T-helper 1 cell (primary cell): Measurements from ENCODE around the gene FN3KRP.
A peak's percentile ranks its signal among the peaks of the same experiment; 100 is the strongest.

Experiments used
- DNase-seq, 5 donors: peaks; one replicate each; pipeline ENCODE4 v3.0.0-alpha.2; 2012 to 2020

Gene FN3KRP

GRCh38 chr17:82709676-82710498 lies 6.6 kb upstream of the FN3KRP start:
- DNase-seq: no peak

- no peak for DNase-seq
These were observed 5.8 kb upstream of the FN3KRP start for GRCh38 chr17:82710499-82711232.

GRCh38 chr17:82713071-82713723 lies 3.3 kb upstream of the FN3KRP start:
- DNase-seq: no peak

- no peak for DNase-seq
These were observed 2.6 kb downstream of the FN3KRP start for GRCh38 chr17:82718986-82719685.

GRCh38 chr17:82720204-82720603 lies 3.7 kb downstream of the FN3KRP start:
- DNase-seq: no peak

- DNase-seq: no peak
These were observed 6.0 kb downstream of the FN3KRP start for GRCh38 chr17:82722341-82723013.

GRCh38 chr17:82723169-82723807 lies 6.8 kb downstream of the FN3KRP start:
- no peak for DNase-seq

- no peak for DNase-seq
These were observed 9.9 kb downstream of the FN3KRP start for GRCh38 chr17:82726427-82726826.

GRCh38 chr17:82729479-82730260 lies 13.2 kb downstream of the FN3KRP start:
- no peak for DNase-seq

- no peak for DNase-seq
These were observed 15.7 kb downstream of the FN3KRP start for GRCh38 chr17:82732118-82732743.

- peak in 2 of 5 donors; percentile 26 to 29 for DNase-seq
These were observed 18.7 kb downstream of the FN3KRP start, which contains the start of gene FN3K for GRCh38 chr17:82734987-82735866. FN3K (plus strand) TSS chr17:82735615; CDS start chr17:82735637, 22 bp downstream.

GRCh38 chr17:82736511-82737185 lies 20.1 kb downstream of the FN3KRP start:
- DNase-seq: no peak

- no peak for DNase-seq
These were observed 21.7 kb downstream of the FN3KRP start for GRCh38 chr17:82737967-82738877.

GRCh38 chr17:82740906-82741759 lies 24.6 kb downstream of the FN3KRP start:
- no peak for DNase-seq

GRCh38 chr17:82743344-82744219 lies 27.1 kb downstream of the FN3KRP start:
- DNase-seq: no peak
